IMR-90 (cell line): Measurements from ENCODE around the gene ODAD3. TPM values are rescaled to one million over a fixed set of nuclear protein-coding genes. Genes with fewer than 3 reads are reported as not detected.

ENCODE experiments used
- ATAC-seq: fragments of 200-7000 bp; cut with Tn5 transposase; 2 replicates; pipeline ENCODE4 v1.9.1; 2020; ENCODE audit warnings: low read depth, mild to moderate bottlenecking, moderate library complexity
- BruUV-seq: library from RNA; stranded (reverse); fragments of 400-500 nt; replicated peaks from 2 replicates; lab custom pipeline; 2021; lab: Mats Ljungman, UMichigan
- CTCF ChIA-PET: fragments of 300-600 bp; formaldehyde crosslinking; extraction: SDS; loops from one replicate; lab custom pipeline; 2021; ENCODE audit warnings: antibody characterized with exemption; lab: Yijun Ruan, JAX
- POLR2A ChIA-PET: fragments of 300-600 bp; sonication (Branson Sonifier 250); formaldehyde crosslinking; loops from one replicate; lab custom pipeline; 2022; ENCODE audit warnings: antibody characterized with exemption; ENCODE audit not compliant: unreplicated experiment; lab: Charles Lee
- DNase-seq: peaks from one replicate; pipeline ENCODE4 v3.0.0; 2013
- H2AFZ ChIP-seq: replicated peaks from 2 replicates; pipeline ENCODE3; 2013; ENCODE audit warnings: low read length, mild to moderate bottlenecking; ENCODE audit not compliant: poor library complexity
- H2AK5ac ChIP-seq: 2 replicates; pipeline ENCODE4 v1.6.1; 2013; ENCODE audit warnings: low read depth, low read length, inconsistent platforms
- H2AK9ac ChIP-seq: replicated peaks from 2 replicates; pipeline ENCODE3; 2013; ENCODE audit warnings: mild to moderate bottlenecking, low read depth, low read length, moderate library complexity; ENCODE audit not compliant: poor library complexity
- H2BK120ac ChIP-seq: 2 replicates; pipeline ENCODE4 v1.6.1; 2013; ENCODE audit warnings: low read depth, low read length, inconsistent platforms
- H2BK15ac ChIP-seq: 3 replicates; pipeline ENCODE4 v1.6.1; 2013; ENCODE audit warnings: low read depth, low read length, inconsistent platforms
- H2BK20ac ChIP-seq: 2 replicates; pipeline ENCODE4 v1.6.1; 2013; ENCODE audit warnings: low read depth, mild to moderate bottlenecking, inconsistent platforms, low read length, moderate library complexity
- H2BK5ac ChIP-seq: 2 replicates; pipeline ENCODE4 v1.6.1; 2013; ENCODE audit warnings: mild to moderate bottlenecking, low read depth, low read length, inconsistent platforms; ENCODE audit not compliant: poor library complexity, severe bottlenecking
- H3K14ac ChIP-seq: replicated peaks from 2 replicates; pipeline ENCODE4 v1.6.1; 2013; ENCODE audit warnings: low read depth, low read length, inconsistent platforms
- H3K18ac ChIP-seq: 2 replicates; pipeline ENCODE4 v1.6.1; 2013; ENCODE audit warnings: low read depth, low read length, control low read depth
- H3K23ac ChIP-seq: 2 replicates; pipeline ENCODE4 v1.6.1; 2013; ENCODE audit warnings: low read depth, low read length, inconsistent platforms
- H3K27ac ChIP-seq: 2 replicates; pipeline ENCODE4 v1.5.1; 2013; ENCODE audit warnings: mild to moderate bottlenecking, control low read depth, low read length; ENCODE audit not compliant: insufficient read depth
- H3K27me3 ChIP-seq: 2 replicates; pipeline ENCODE4 v1.6.1; 2013; ENCODE audit warnings: low read length; ENCODE audit not compliant: control insufficient read depth, insufficient read depth
- H3K36me3 ChIP-seq: 2 replicates; pipeline ENCODE4 v1.6.1; 2013; ENCODE audit warnings: low read length, mixed read lengths; ENCODE audit not compliant: control insufficient read depth, insufficient read depth
- H3K4ac ChIP-seq: 2 replicates; pipeline ENCODE4 v1.6.1; 2013; ENCODE audit warnings: low read depth, low read length, inconsistent platforms
- H3K4me1 ChIP-seq: 2 replicates; pipeline ENCODE4 v1.6.1; 2013; ENCODE audit warnings: low read length, mixed read lengths; ENCODE audit not compliant: control insufficient read depth, insufficient read depth
- H3K4me2 ChIP-seq: 2 replicates; pipeline ENCODE4 v1.6.1; 2013; ENCODE audit warnings: low read depth, mild to moderate bottlenecking, control low read depth, low read length, moderate library complexity
- H3K4me3 ChIP-seq: 2 replicates; pipeline ENCODE4 v1.5.1; 2013; ENCODE audit warnings: low read depth, mild to moderate bottlenecking, control low read depth, low read length, moderate library complexity; ENCODE audit not compliant: insufficient read depth
- H3K56ac ChIP-seq: 2 replicates; pipeline ENCODE4 v1.6.1; 2013; ENCODE audit warnings: low read length, inconsistent platforms; ENCODE audit not compliant: insufficient read depth; ENCODE audit errors: extremely low read depth
- H3K79me1 ChIP-seq, 2 experiments: 2 replicates each; pipeline ENCODE4 v1.6.1; 2013; ENCODE audit warnings: low read length in 2 of 2, inconsistent platforms in 1 of 2, low read depth in 1 of 2
- H3K9ac ChIP-seq: 2 replicates; pipeline ENCODE4 v1.6.1; 2013; ENCODE audit warnings: low read depth, low read length, control low read depth
- H3K9me1 ChIP-seq: 2 replicates; pipeline ENCODE4 v1.6.1; 2013; ENCODE audit warnings: low read length, inconsistent platforms; ENCODE audit not compliant: insufficient read depth
- H3K9me3 ChIP-seq: 2 replicates; pipeline ENCODE4 v1.6.1; 2013; ENCODE audit warnings: low read length; ENCODE audit not compliant: control insufficient read depth, insufficient read depth
- H4K20me1 ChIP-seq: 2 replicates; pipeline ENCODE4 v1.6.1; 2013; ENCODE audit warnings: low read length, inconsistent platforms; ENCODE audit not compliant: insufficient read depth
- H4K5ac ChIP-seq: 2 replicates; pipeline ENCODE4 v1.6.1; 2013; ENCODE audit warnings: mild to moderate bottlenecking, low read depth, low read length, control low read depth
- H4K8ac ChIP-seq, 2 experiments: 2 replicates each; pipeline ENCODE4 v1.6.1; 2013; ENCODE audit warnings: low read depth in 2 of 2, low read length in 2 of 2, control low read depth in 1 of 2, inconsistent platforms in 1 of 2
- H4K91ac ChIP-seq: 2 replicates; pipeline ENCODE4 v1.6.1; 2013; ENCODE audit warnings: low read depth, low read length, inconsistent platforms; ENCODE audit not compliant: insufficient read depth
- BHLHE40 ChIP-seq: fragments of 150-350 bp; IDR thresholded peaks from 2 replicates; pipeline ENCODE4 v1.6.1; 2016; ENCODE audit warnings: mild to moderate bottlenecking, low read depth, low read length
- CEBPB ChIP-seq: IDR thresholded peaks from 2 replicates; pipeline ENCODE4 v1.6.1; 2012; ENCODE audit warnings: low read depth, low read length, improper control_type of control experiment
- CHD1 ChIP-seq: IDR thresholded peaks from 2 replicates; pipeline ENCODE4 v1.6.1; 2012; ENCODE audit warnings: low read depth, low read length, improper control_type of control experiment
- FOS ChIP-seq: fragments of 150-350 bp; IDR thresholded peaks from 2 replicates; pipeline ENCODE4 v1.6.1; 2016; ENCODE audit warnings: low read depth, low read length
- MAFK ChIP-seq: IDR thresholded peaks from 2 replicates; pipeline ENCODE4 v1.6.1; 2012; ENCODE audit warnings: low read depth, low read length, improper control_type of control experiment
- MAZ ChIP-seq: IDR thresholded peaks from 2 replicates; pipeline ENCODE4 v1.6.1; 2012; ENCODE audit warnings: low read depth, mild to moderate bottlenecking, low read length, improper control_type of control experiment, moderate library complexity, borderline replicate concordance
- MXI1 ChIP-seq: IDR thresholded peaks from 2 replicates; pipeline ENCODE4 v1.6.1; 2012; ENCODE audit warnings: low read depth, mild to moderate bottlenecking, low read length, moderate library complexity, borderline replicate concordance
- NFE2L2 ChIP-seq: fragments of 150-350 bp; IDR thresholded peaks from 2 replicates; pipeline ENCODE4 v1.6.1; 2016; ENCODE audit warnings: low read depth, mild to moderate bottlenecking, low read length
- POLR2A ChIP-seq: IDR thresholded peaks from 2 replicates; pipeline ENCODE4 v1.6.1; 2012; ENCODE audit warnings: mild to moderate bottlenecking, low read depth, low read length
- RAD21 ChIP-seq: IDR thresholded peaks from 2 replicates; pipeline ENCODE4 v1.6.1; 2012; ENCODE audit warnings: low read length, improper control_type of control experiment
- RCOR1 ChIP-seq: IDR thresholded peaks from 2 replicates; pipeline ENCODE4 v1.6.1; 2012; ENCODE audit warnings: mild to moderate bottlenecking, low read length, improper control_type of control experiment; ENCODE audit not compliant: insufficient replicate concordance
- RFX5 ChIP-seq: IDR thresholded peaks from 2 replicates; pipeline ENCODE4 v1.8.0; 2012; ENCODE audit warnings: low read depth, mild to moderate bottlenecking, low read length, moderate library complexity
- SMC3 ChIP-seq: fragments of 150-350 bp; IDR thresholded peaks from 2 replicates; pipeline ENCODE4 v1.6.1; 2016; ENCODE audit warnings: low read depth, mild to moderate bottlenecking, antibody characterized with exemption, low read length, moderate library complexity
- WGBS, 2 experiments: methylation state at CpG; one replicate each; pipeline versions ENCODE4 v1.1.5 to v1.1.7; 2013; ENCODE audit warnings: missing lambda C conversion rate in 2 of 2; ENCODE audit not compliant: insufficient read length in 1 of 2; ENCODE audit errors: extremely low coverage in 2 of 2; 5-methylcytosine and 5-hydroxymethylcytosine counted together
- dilution Hi-C: fragments of 300-500 bp; cut with HindIII; formaldehyde crosslinking; loops from one replicate; pipeline ENCODE4 v1.14.3; 2018; ENCODE audit warnings: low sequenced_read_pairs; ENCODE audit not compliant: unreplicated experiment
- in situ Hi-C: fragments of 300-500 bp; cut with MboI; formaldehyde crosslinking; loops from 3 replicates; pipeline ENCODE4 v1.14.3; 2019; ENCODE audit warnings: low sequenced_read_pairs, inconsistent platforms, mixed read lengths
- intact Hi-C: fragments of 100-400 bp; cut with micrococcal nuclease; formaldehyde crosslinking; loops from 2 replicates; pipeline ENCODE4 v1.10.0; 2022
- polyA plus RNA-seq, 3 experiments: library from polyadenylated mRNA; depleted of rRNA; stranded (reverse); fragments of >200 nt; gene quantifications; 2 replicates each; pipeline ENCODE4 v1.2.3, GENCODE V29; 2012; ENCODE audit warnings: low replicate concordance in 1 of 3
- total RNA-seq: library from RNA; depleted of rRNA; stranded (reverse); fragments of >200 nt; gene quantifications from 2 replicates; pipeline ENCODE4 v1.2.3, GENCODE V29; 2012
- TF ChIP-seq, protein P1 (sequence below): fragments of 150-350 bp; IDR thresholded peaks from 2 replicates; pipeline ENCODE4 v1.6.1; 2016; ENCODE audit warnings: low read depth, mild to moderate bottlenecking, low read length, moderate library complexity, borderline replicate concordance
- TF ChIP-seq, protein P2 (sequence below): fragments of 150-350 bp; IDR thresholded peaks from 2 replicates; pipeline ENCODE4 v1.6.1; 2017; ENCODE audit warnings: mild to moderate bottlenecking, antibody characterized with exemption, low read length, low read depth
- TF ChIP-seq, protein P3 (sequence below): conservative IDR thresholded peaks from 2 replicates; pipeline ENCODE4 v1.5.1; 2012; ENCODE audit warnings: mild to moderate bottlenecking, low read depth, low read length, improper control_type of control experiment

Gene ODAD3
- total and polyA plus RNA-seq, 2 of the 4 experiments (the other 2 are of a cell fraction), result under 0.01 to 0.44 TPM

DNA sequence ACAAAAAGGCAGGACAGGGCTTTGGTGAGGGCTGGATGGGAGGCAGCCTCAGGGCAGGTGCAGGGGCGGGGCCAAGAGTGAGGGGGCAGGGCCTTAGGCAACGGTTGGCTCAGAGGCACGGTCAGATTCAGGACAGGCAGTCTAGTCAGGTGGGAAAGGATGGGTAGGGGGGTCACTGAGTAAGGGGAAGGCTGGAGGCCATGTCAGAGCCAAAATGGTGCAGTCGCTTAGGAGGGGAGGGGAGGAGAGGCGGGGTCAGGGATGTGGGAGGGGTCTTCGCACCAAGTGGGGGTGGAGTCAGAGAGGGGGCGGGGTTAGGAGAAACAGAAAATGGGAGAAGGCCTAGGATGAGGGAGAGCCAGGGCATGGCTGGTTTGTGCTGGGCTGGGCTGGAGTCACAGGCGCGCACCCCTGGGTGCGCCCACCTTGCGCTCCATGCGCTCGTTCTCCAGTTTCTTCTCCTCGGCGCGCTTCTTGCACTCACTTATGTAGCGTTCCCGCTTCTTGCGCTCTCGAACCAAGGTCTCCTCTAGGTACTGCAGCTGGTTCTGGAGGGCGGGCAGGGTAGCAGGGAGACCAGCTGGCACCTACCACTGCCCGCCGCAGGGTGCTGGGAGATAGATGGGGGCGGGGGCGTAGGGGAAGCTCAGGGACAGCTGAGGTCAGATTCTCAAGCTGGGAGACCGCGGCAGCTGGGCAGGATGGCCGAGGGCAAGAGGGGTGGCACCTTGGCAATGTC, 9.0 kb downstream of the ODAD3 start:
- no peak overlapping the region for H4K5ac ChIP-seq
- in situ Hi-C loops, result no loop called here
- no peak overlapping the region for H2BK5ac ChIP-seq
- no peak overlapping the region for H3K14ac ChIP-seq
- dilution Hi-C loops, result no loop called here
- DNase-seq, result no peak
- H3K4me3 ChIP-seq, result no peak overlapping the region
- no peak overlapping the region for H2AK5ac ChIP-seq
- no TSS peak for BruUV-seq
- H2AFZ ChIP-seq, result no peak overlapping the region
- H3K27me3 ChIP-seq, result peaks cover 26% of the 10 kb centered on the region
- H3K18ac ChIP-seq, result no peak overlapping the region
- H4K8ac ChIP-seq, result no peak overlapping the region
- no peak overlapping the region for H3K27ac ChIP-seq
- ChIA-PET POLR2A (no interaction called here), CTCF (no interaction called here)
- no peak for ATAC-seq
- no peak overlapping the region for H2AK9ac ChIP-seq
- no peak overlapping the region for H2BK20ac ChIP-seq
- H3K4ac ChIP-seq, result no peak overlapping the region
- H2BK15ac ChIP-seq, result no peak overlapping the region
- no peaks in the 10 kb centered on the region for H3K9me3 ChIP-seq
- no peak overlapping the region for H4K91ac ChIP-seq
- H3K4me1 ChIP-seq, result no peaks in the 10 kb centered on the region
- H3K9ac ChIP-seq, result no peak overlapping the region
- no peak overlapping the region for H2BK120ac ChIP-seq
- no peak overlapping the region for H3K56ac ChIP-seq
- no peak overlapping the region for H3K4me2 ChIP-seq
- H4K20me1 ChIP-seq, result no peaks in the 10 kb centered on the region
- WGBS, 2 experiments, result 91% methylated on average over 12 of the region's 28 CpGs; no CpG with 5 or more reads in 1 of the 2 experiments
- H3K79me1 ChIP-seq, result no peaks in the 10 kb centered on the region
- intact Hi-C loops, result no loop called here
- no peaks in the 10 kb centered on the region for H3K36me3 ChIP-seq
- H3K23ac ChIP-seq, result no peak overlapping the region
- no peaks in the 10 kb centered on the region for H3K9me1 ChIP-seq
- TF ChIP-seq RFX5 (no peak), CHD1 (no peak), SMC3 (no peak), BHLHE40 (no peak), RAD21 (no peak), POLR2A (no peak), CEBPB (no peak), RCOR1 (no peak), MAZ (no peak), NFE2L2 (no peak), MAFK (no peak), FOS (no peak), MXI1 (no peak)
- TF ChIP-seq, protein P1, sequence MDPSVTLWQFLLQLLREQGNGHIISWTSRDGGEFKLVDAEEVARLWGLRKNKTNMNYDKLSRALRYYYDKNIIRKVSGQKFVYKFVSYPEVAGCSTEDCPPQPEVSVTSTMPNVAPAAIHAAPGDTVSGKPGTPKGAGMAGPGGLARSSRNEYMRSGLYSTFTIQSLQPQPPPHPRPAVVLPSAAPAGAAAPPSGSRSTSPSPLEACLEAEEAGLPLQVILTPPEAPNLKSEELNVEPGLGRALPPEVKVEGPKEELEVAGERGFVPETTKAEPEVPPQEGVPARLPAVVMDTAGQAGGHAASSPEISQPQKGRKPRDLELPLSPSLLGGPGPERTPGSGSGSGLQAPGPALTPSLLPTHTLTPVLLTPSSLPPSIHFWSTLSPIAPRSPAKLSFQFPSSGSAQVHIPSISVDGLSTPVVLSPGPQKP, result no peak
- TF ChIP-seq, protein P2, sequence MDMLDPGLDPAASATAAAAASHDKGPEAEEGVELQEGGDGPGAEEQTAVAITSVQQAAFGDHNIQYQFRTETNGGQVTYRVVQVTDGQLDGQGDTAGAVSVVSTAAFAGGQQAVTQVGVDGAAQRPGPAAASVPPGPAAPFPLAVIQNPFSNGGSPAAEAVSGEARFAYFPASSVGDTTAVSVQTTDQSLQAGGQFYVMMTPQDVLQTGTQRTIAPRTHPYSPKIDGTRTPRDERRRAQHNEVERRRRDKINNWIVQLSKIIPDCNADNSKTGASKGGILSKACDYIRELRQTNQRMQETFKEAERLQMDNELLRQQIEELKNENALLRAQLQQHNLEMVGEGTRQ, result no peak
- TF ChIP-seq, protein P3, sequence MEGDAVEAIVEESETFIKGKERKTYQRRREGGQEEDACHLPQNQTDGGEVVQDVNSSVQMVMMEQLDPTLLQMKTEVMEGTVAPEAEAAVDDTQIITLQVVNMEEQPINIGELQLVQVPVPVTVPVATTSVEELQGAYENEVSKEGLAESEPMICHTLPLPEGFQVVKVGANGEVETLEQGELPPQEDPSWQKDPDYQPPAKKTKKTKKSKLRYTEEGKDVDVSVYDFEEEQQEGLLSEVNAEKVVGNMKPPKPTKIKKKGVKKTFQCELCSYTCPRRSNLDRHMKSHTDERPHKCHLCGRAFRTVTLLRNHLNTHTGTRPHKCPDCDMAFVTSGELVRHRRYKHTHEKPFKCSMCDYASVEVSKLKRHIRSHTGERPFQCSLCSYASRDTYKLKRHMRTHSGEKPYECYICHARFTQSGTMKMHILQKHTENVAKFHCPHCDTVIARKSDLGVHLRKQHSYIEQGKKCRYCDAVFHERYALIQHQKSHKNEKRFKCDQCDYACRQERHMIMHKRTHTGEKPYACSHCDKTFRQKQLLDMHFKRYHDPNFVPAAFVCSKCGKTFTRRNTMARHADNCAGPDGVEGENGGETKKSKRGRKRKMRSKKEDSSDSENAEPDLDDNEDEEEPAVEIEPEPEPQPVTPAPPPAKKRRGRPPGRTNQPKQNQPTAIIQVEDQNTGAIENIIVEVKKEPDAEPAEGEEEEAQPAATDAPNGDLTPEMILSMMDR, result no peak
